Suppressor macrophage treated with lipopolysaccharide for 1 hour (primary cell): ENCODE results near the gene FARP1.

Experiments
- DNase-seq, 3 donors: peaks; one replicate each; pipeline ENCODE4 v3.0.0-alpha.2; 2020 to 2022

Gene FARP1, protein sequence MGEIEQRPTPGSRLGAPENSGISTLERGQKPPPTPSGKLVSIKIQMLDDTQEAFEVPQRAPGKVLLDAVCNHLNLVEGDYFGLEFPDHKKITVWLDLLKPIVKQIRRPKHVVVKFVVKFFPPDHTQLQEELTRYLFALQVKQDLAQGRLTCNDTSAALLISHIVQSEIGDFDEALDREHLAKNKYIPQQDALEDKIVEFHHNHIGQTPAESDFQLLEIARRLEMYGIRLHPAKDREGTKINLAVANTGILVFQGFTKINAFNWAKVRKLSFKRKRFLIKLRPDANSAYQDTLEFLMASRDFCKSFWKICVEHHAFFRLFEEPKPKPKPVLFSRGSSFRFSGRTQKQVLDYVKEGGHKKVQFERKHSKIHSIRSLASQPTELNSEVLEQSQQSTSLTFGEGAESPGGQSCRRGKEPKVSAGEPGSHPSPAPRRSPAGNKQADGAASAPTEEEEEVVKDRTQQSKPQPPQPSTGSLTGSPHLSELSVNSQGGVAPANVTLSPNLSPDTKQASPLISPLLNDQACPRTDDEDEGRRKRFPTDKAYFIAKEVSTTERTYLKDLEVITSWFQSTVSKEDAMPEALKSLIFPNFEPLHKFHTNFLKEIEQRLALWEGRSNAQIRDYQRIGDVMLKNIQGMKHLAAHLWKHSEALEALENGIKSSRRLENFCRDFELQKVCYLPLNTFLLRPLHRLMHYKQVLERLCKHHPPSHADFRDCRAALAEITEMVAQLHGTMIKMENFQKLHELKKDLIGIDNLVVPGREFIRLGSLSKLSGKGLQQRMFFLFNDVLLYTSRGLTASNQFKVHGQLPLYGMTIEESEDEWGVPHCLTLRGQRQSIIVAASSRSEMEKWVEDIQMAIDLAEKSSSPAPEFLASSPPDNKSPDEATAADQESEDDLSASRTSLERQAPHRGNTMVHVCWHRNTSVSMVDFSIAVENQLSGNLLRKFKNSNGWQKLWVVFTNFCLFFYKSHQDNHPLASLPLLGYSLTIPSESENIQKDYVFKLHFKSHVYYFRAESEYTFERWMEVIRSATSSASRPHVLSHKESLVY

DNA sequence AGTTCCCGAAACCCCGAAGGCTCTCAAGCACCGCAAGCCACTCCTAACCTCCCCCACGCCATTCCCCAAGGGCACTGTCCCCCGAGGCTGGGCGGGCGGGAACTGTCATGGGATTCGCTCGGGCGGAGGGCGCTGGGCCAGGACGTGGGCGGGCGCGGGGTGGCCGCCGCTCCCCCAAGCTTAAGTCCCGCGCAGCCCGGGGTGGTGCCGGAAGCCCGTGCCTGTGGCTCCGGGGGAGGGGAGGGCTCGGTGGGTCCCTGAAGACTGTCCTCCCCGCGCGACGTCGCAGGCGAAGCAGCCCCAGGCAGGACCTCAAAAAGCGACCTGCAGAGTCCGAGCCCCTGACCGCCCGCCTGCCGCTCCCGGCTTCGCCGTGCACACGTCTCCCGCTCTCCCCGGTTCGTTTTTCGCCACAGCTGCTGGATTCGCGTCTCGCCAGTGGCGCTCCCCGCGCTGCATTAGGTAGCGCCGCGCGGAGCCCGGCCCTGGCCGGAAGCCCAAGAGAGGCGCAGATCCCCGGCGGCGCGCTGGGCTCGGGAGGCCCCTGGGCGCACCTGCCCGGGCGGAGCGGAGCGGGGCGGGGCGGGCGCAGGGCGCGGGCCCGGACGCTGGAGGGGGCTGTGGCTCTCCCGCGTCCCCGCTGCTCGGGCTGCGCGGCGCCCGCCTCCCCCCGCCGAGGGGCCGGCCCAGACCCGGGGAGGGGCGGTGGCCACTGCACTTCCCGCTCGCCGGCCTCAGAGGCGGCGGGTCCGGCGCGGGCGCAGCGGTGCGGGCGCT is at the start of gene FARP1:
FARP1 (plus strand) TSS at position 715 of the 777 bp plus-strand sequence. CDS start 70,149 bp downstream, outside the sequence.
- peak; percentile 38 to 78 (median 42) for DNase-seq

DNA sequence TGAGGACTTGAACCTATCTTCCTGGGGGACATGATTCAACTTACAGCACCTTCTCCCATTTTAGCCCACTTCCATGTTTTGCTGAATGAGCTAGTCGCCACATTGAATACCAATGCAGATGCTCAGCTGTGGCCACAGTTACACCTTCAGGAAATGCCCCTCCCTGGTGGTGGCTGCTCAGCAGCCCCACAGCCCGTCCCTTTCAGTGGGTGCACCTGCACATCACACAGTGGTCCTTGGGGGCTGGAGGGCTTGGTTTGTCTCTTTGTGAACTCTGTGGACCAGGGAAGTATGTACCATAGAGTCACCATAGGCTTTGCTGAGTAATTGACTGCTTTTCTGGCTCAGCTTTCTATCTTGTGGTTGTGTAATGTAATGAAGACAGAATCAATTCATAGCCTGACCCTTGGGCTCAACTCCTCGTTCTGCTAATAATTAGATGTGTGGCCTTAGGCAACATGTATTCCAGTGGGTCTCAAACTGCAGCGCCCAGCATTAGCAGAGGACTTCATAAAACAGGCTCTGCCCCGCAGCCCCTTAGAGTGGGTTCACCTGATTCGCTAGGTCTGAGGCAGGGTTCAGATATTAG is 48.1 kb upstream of the FARP1 start:
- DNase-seq = no peak

DNA sequence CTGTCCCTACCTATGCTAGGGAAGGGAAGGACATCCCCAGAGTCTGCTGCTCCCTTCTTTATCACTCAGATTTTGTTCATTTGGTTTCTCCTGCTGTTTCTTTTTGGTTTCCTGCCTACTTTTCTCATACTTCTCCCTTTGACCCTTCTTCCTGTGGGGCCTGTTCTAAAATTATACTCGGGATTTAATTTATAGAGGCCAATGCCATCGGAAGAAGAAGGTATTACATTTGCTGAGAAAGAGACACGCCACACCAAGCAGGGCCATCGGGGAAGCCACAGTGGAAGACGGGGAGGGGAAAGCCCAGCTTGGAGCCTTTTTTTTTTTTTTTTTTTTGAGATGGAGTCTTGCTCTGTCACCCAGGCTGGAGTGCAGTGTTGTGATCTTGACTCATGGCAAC is 46.8 kb upstream of the FARP1 start:
- DNase-seq = no peak

DNA sequence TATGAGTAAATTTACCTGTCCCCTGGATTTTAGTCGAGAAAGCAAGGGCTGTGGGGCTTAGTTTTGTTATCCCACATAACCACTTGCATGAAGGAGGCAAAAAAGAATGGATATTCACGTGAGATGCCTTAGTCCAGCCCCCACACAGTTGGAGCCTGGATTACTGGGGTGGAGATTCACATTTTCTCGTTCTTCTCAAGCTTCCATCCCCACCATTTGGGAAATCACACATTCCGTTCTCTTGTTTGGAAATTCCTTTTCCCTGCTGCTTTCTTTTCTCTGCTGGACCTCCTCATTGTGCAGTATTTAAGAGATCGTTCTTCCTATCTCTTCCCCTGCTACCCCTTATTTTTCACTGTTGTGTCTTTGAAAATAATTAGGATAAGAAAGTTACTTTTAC is 45.1 kb upstream of the FARP1 start:
- no peak for DNase-seq

DNA sequence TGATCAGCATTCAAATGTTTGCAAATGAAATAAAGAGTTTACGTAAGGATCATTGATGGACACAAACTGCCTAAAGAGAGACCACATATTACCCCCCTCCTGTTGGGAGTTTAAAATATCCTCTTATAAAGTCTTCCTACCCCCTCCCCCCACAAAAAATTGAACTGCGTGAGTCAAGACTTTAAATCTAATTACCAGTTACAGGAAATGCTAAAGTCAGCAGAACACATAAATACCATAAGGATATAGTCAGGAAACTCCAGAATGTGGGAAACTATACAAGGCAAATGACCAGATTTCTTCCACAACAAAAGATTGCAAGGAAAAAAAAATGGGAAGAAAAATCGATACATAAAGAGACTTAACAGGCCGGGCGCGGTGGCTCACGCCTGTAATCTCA is 44.4 kb upstream of the FARP1 start:
- DNase-seq = no peak

DNA sequence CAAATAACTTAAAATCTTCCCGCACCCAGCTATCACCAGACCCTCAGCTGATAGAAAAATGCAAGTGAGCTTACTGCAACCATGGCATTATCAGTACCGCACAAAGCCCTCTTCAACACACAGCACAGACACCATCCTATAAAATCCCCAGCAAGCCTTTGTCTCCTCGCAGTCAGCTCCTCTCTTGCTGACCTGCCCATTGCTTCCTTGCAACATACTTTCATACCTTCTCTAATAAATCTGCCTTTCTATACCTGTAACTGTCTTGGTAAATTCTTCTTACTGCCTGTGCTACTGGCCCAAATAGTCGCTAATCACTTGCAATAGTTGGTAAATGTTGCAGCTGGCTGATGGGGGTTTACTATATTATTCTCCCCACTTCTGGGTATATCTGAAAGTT is 43.3 kb upstream of the FARP1 start:
- no peak for DNase-seq

DNA sequence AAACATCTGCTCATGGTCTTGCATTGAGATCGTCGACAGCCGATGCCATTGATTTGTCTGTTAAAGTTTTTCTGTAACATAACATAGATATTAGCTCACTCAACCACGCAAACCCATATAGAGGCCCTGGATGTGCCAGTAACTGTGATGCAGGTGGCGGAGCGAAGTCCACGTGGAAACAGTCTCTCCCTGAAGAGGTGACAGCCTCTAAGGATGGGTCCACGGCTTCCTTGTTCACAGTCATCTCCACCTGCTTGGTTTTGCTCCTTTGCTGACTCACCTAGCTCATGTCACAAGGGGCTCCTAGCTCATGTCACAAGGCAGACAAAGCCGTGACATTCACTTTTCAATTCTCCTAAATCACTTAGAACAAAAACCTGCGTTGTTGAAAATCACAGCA is 42.4 kb upstream of the FARP1 start:
- DNase-seq = no peak

DNA sequence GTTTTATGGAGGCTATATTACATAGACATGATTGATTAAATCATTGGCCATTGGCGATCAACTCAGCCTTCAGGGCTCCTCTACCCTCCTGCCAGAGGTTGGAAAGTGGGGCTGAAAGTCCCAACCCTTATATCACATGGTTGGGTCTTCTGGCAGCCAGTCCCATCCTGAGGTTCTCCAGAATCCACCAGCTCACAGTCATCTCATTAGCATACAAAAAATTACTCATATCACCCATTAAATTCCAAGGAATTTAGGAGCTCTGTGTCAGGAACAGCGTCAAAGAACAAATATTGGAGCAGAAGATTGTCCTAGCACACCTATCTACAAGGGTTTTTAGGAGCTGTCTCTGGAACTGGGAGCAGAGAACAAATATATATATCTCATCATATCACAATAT is 39.4 kb upstream of the FARP1 start:
- DNase-seq = no peak

DNA sequence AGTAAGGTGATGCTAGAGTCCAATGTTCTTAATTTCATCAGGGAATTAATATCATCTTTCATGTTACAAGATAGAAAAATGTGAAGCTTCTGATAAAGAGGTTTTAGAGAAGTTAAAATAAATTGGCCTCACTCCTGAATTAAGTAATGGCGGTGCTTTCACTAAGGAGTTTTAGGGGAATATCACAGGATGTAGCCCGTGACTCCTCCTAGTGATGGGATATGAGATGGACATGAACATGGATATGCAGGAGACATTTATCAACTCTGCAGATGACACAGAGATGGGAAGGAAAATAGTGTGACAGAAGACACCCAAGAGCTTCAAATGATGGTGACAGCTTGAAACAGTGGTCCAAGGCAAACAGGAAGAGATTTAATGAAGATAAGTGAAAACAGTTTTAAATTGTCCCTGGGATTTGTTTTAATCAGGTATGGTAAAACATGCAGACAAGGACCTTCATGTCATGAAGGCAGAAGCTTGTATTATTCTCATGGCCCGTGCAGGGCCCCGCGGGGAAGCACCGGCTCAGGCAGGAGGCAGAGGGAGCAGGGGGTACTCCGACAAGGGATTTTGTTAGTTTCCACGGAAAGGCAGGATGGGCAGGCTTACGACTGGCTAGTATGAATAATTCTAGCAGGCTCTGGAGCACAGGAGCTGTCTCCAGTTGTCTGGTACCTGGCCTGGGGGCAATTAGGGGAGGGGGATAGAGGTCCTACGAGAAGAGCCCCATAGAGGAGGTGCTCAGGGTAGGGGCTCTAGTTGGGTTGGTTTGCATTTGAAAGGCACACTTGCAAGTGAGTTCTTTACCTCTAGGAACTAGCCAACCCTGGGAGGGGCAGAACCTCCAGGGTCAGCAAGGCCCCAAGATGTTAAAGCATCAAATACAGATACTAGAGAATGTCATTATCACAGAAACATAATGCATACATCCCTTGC is 38.7 kb upstream of the FARP1 start:
- no peak for DNase-seq

DNA sequence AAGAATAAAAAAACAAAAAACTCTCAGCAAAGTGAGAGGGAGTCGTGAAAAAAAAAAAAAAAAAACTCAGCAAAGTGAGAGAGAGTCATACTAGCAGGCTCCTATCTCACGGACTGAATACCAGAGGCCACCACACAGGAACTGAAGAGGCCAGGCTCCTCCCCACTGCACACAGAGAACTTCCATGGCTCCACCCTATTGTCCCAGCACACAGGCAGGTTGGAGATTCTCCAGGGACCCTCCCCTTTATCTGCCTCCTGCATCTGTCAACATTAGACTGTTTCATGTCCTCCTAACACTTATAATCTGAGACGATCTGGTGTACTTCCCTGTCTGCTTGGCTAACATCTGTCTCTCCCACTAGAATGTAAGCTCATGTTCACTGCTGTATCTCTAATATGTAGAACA is 37.0 kb upstream of the FARP1 start:
- DNase-seq = no peak

DNA sequence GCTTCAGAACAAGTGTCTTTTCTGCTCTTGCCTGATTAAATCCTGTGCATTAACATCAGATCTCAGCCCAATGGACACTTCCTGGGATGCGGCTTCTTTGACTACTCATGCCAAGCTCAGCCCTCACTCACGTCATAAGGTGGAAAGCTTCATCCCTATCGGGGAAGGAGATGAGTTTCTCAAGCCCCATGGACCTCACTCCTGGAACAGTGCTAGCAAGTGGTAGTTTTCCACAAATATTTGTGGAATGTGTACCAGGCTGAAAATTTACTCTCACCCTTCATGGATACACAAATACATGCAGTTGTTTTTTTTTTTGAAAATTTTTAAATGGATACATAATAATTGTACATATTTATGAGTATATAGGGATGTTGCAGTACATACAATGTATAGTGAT is 34.6 kb upstream of the FARP1 start:
- DNase-seq = no peak

DNA sequence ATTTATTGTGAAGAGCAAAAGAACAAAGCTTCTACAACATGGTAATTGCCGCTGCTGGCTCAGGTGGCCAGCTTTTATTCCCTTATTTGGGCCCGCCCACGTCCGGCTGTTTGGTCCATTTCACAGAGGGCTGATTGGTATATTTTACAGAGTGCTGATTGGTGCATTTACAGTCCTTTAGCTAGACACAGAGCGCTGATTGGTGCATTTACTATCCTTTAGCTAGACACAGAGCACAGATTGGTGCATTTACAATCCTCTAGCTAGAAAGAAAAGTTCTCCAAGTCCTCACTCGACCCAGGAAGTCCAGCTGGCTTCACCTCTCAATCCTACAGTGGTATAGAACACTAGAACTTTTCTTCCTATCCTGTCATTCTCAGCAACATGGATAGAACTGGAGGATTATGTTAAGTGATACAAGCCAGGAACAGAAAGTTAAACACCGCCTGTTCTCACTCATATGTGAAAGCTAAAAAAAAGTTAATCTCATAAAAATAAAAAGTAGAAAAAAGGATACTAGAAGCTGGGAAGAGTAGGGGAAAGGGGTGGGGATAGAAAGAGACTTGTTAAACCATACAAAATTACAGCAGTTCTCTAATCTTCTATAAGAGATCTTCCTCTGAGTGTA is 33.6 kb upstream of the FARP1 start:
- no peak for DNase-seq

DNA sequence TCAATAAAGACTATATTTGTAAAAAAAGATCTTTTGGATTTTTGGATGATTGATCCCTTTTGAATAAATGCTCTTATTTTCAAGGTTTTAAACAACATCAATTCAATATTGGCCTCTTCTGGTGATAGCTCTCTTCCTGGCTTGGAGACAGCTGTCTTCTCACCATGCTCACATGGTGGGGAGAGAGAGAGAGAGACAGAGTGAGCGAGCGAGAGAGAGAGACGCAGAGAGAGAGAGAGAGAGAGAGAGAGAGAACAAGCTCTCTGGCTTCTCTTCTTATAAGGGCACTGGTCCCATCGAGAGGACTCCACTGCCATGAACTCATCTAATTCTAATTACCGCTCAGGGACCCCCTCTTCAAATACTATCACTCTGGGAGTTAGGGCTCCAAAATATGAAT is 32.1 kb upstream of the FARP1 start:
- DNase-seq = no peak

DNA sequence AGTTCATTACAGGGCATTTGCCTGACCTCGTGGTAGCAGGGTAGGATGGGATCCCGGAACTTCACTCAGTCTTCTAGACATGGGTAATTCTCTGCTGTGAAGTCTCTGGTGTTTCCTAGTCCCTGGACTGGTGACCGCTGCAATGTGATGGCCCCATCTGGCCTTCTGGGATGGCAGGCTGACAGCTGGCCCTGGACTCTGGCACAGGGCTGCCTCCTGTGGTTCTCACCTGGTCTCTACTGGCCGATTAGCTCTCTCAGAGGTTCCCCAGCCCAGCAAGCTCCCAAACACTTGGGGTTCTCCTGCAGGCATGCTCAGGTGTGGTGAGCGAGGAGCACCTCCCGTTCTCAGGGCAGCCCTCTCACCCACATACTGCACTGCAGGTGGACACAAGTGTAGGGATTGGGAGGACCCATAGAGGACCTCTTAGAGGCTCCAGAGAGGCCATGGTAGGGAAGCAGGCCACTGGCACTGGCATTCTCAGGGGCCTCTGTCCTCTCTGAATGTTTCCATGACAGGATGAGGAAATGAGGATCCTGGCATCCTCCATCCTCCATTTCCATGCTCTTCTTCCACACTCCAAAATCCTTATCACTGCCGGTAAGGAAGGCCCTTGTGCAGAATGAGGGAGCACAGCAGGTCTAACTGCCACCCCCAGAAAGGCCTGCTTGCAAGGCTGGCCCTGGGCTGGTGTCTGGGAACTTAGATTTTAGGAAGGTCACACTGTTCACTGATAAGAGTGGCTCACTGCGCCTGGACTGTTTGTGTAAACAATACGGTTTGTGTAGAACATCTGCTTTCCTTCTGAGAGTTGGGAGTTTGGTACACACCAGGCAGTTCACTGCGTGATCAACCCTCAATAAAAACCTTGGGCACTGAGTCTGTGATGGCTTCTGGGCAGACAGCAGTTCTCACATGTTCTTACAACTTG is 31.5 kb upstream of the FARP1 start:
- DNase-seq = no peak

DNA sequence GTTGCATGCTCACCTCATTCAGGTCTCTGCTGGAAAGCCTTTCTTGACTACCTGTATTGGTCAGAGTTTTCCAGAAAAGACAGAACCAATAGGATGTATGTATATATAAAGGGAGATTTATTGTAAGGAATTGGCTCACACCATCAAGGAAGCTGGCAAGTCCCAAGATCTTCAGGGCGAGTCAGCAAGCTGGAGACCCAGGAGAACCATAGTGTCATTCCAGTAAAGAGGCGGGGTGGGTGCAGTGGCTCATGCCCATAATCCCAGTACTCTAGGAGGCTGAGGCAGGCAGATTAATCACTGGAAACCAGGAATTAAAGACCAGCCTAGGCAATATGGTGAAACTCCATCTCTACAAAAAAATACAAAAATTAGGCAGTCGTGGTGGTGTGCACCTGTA is 30.4 kb upstream of the FARP1 start:
- DNase-seq = no peak

DNA sequence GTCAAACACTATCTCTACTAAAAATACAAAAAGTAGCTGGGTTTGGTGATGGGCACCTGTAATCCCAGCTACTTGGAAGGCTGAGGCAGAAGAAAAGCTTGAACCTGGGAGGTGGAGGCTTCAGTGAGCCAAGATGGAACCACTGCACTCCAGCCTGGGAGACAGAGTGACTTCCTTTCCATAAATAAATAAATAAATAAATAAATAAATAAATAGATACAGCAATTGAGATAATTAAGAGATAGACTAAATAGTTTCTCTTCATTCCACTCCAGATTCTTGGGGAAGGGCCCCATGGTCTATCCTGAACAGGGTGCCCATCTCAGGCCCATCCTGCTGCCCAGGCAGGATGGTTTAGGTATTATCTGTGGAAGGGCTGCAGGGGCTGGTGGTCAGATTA is 24.0 kb upstream of the FARP1 start:
- no peak for DNase-seq

DNA sequence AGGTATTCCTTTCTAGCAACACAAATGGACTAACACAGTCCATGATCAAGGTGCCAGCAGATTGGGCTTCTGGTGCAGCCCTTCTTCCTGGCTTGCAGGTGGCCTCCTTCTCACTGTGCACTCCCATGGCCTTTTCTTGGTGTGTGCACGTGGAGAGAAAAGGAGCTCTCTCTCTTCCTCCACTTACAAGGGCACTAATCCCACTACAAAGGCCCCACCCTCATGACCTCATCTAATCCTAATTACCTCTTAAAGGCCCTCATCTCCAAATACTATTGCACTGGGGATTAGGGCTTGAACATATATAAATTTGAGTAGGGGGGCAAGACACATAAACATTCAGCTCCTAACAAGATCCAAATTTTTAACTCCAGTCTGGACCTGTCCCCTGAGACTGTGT is 19.7 kb upstream of the FARP1 start:
- no peak for DNase-seq

DNA sequence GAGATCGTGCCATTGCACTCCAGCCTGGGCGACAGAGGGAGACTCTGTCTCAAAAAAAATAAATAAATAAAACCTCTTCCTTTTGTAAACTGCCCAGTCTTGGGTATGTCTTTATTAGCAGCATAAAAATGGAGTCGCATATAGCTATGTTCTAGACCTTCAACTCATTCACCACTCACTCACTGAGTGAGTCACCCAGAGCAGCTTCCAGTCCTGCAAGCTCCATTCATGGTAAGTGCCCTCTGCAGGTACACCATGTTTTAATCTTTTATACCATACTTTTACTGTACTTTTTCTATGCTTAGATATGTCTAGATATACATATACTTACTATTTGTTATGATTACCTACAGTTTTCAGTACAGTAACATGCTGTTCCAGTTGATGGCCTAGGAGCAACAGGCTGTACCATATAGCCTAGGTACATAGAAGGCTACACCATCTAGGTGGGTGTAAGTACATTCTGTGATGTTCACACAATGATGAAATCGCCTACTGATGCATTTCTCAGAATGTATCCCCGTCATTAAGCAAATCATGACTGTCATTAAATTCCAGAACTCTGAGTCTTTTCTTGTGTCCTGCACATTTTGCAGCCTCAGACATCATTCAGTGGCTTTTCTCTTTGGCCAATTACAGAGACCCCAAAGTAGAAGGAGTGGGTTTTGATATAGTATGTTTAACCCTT is 13.7 kb upstream of the FARP1 start:
- peak in 1 of 3 donors; percentile 17 for DNase-seq

DNA sequence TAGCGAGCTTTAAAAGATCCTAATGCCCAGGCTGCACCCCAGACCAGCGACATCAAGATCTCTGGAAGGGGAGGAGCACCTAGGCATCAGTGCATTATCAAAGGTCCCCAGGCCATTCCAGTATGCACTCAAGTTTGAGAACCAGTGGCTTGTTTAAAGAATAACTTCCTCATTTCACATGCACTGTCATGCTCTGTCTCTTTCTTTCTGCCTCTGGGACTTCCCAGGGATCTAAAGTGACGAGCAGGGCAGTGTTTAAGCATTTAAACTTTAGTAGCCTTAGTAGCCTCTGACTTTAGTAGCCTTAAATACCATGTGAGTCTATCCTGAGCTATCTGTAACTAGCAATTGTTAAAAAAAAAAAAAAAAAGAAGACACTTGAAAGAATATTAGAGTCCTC is 8.9 kb upstream of the FARP1 start:
- DNase-seq = peak; percentile 68 to 81 (median 70)
